ENCODE data around the gene ZNF195.
"Not testable (repeated sequence)": the region's sequence is repeated elsewhere in the genome, so short reads cannot be mapped to it uniquely, and the experiment has no call there.

GRCh38 chr11:3402181-3402860 is 23.4 kb upstream of the ZNF195 start:
- TF ChIP-seq, protein P1, sequence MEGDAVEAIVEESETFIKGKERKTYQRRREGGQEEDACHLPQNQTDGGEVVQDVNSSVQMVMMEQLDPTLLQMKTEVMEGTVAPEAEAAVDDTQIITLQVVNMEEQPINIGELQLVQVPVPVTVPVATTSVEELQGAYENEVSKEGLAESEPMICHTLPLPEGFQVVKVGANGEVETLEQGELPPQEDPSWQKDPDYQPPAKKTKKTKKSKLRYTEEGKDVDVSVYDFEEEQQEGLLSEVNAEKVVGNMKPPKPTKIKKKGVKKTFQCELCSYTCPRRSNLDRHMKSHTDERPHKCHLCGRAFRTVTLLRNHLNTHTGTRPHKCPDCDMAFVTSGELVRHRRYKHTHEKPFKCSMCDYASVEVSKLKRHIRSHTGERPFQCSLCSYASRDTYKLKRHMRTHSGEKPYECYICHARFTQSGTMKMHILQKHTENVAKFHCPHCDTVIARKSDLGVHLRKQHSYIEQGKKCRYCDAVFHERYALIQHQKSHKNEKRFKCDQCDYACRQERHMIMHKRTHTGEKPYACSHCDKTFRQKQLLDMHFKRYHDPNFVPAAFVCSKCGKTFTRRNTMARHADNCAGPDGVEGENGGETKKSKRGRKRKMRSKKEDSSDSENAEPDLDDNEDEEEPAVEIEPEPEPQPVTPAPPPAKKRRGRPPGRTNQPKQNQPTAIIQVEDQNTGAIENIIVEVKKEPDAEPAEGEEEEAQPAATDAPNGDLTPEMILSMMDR (IDR thresholded peaks at IDR 0.05) = not testable (repeated sequence)
- not testable (repeated sequence) for TF ChIP-seq POLR2A (IDR thresholded peaks at IDR 0.05)
